ENCODE data around the gene MMRN1. TPM values are rescaled to one million over a fixed set of nuclear protein-coding genes. Genes with fewer than 3 reads are reported as not detected.

Gene MMRN1
- polyA plus RNA-seq, 1 donor, result 22.4 TPM

GRCh38 chr4:89995814-89996213, 101.2 kb downstream of the MMRN1 start:
- H3K9me3 ChIP-seq (ENCODE audit: control insufficient read depth, low read depth, low read length), result no peaks in the 10 kb centered on the region
- peak overlapping the region; percentile 30 for H3K27ac ChIP-seq (ENCODE audit: low read length)
- no peaks in the 10 kb centered on the region for H3K36me3 ChIP-seq (ENCODE audit: control insufficient read depth, insufficient read depth, low read length)
- no peaks in the 10 kb centered on the region for H3K27me3 ChIP-seq (ENCODE audit: control insufficient read depth, insufficient read depth, low read length)
- no peak overlapping the region for H3K4me3 ChIP-seq (ENCODE audit: low read length)
- WGBS (ENCODE audit: insufficient coverage, low lambda C conversion rate), result 14% methylated on average over 1 of the region's 2 CpGs
- H3K4me1 ChIP-seq (ENCODE audit: control insufficient read depth, insufficient read depth, low read length), result peaks cover 37% of the 10 kb centered on the region
- peak; percentile 60 to 86 for DNase-seq

GRCh38 chr4:89997171-89997704, 102.6 kb downstream of the MMRN1 start:
- no peak overlapping the region for H3K27ac ChIP-seq (ENCODE audit: low read length)
- no peaks in the 10 kb centered on the region for H3K27me3 ChIP-seq (ENCODE audit: control insufficient read depth, insufficient read depth, low read length)
- no CpG with 5 or more reads among the region's 4 CpGs for WGBS (ENCODE audit: insufficient coverage, low lambda C conversion rate)
- H3K36me3 ChIP-seq (ENCODE audit: control insufficient read depth, insufficient read depth, low read length), result no peaks in the 10 kb centered on the region
- no peaks in the 10 kb centered on the region for H3K9me3 ChIP-seq (ENCODE audit: control insufficient read depth, low read depth, low read length)
- H3K4me1 ChIP-seq (ENCODE audit: control insufficient read depth, insufficient read depth, low read length), result peaks cover 31% of the 10 kb centered on the region
- DNase-seq, result no peak
- H3K4me3 ChIP-seq (ENCODE audit: low read length), result no peak overlapping the region

- WGBS (ENCODE audit: insufficient coverage, low lambda C conversion rate), result 48% methylated on average over 3 of the region's 6 CpGs
- DNase-seq, result no peak
- H3K27ac ChIP-seq (ENCODE audit: low read length), result no peak overlapping the region
Observed at GRCh38 chr4:89998469-89999011, 103.9 kb downstream of the MMRN1 start.

GRCh38 chr4:90001023-90001422, 106.4 kb downstream of the MMRN1 start:
- Histone ChIP-seq H3K4me1 (ENCODE audit: control insufficient read depth, insufficient read depth, low read length) (peaks cover 15% of the 10 kb centered on the region), H3K9me3 (ENCODE audit: control insufficient read depth, low read depth, low read length) (no peaks in the 10 kb centered on the region), H3K4me3 (ENCODE audit: low read length) (no peak overlapping the region), H3K36me3 (ENCODE audit: control insufficient read depth, insufficient read depth, low read length) (no peaks in the 10 kb centered on the region), H3K27me3 (ENCODE audit: control insufficient read depth, insufficient read depth, low read length) (no peaks in the 10 kb centered on the region), H3K27ac (ENCODE audit: low read length) (no peak overlapping the region)
- WGBS (ENCODE audit: insufficient coverage, low lambda C conversion rate), result 30% methylated on average over 2 of the region's 2 CpGs
- no peak for DNase-seq

More at GRCh38 chr4:89998469-89999011, 103.9 kb downstream of the MMRN1 start:
- Histone ChIP-seq H3K9me3 (ENCODE audit: control insufficient read depth, low read depth, low read length) (no peaks in the 10 kb centered on the region), H3K4me3 (ENCODE audit: low read length) (no peak overlapping the region), H3K4me1 (ENCODE audit: control insufficient read depth, insufficient read depth, low read length) (peaks cover 31% of the 10 kb centered on the region), H3K36me3 (ENCODE audit: control insufficient read depth, insufficient read depth, low read length) (no peaks in the 10 kb centered on the region), H3K27me3 (ENCODE audit: control insufficient read depth, insufficient read depth, low read length) (no peaks in the 10 kb centered on the region)

- H3K27me3 ChIP-seq (ENCODE audit: control insufficient read depth, insufficient read depth, low read length), result no peaks in the 10 kb centered on the region
- no peaks in the 10 kb centered on the region for H3K36me3 ChIP-seq (ENCODE audit: control insufficient read depth, insufficient read depth, low read length)
- peaks cover 9% of the 10 kb centered on the region for H3K4me1 ChIP-seq (ENCODE audit: control insufficient read depth, insufficient read depth, low read length)
- 100% methylated on average over 1 of the region's 5 CpGs for WGBS (ENCODE audit: insufficient coverage, low lambda C conversion rate)
- no peaks in the 10 kb centered on the region for H3K9me3 ChIP-seq (ENCODE audit: control insufficient read depth, low read depth, low read length)
- H3K4me3 ChIP-seq (ENCODE audit: low read length), result no peak overlapping the region
- DNase-seq, result no peak
- H3K27ac ChIP-seq (ENCODE audit: low read length), result no peak overlapping the region
Observed at GRCh38 chr4:90002441-90003062, 107.9 kb downstream of the MMRN1 start.

Other genes with a start within 250 kb of the MMRN1 start
- 26.0 TPM for gene SNCA, start 57.7 kb upstream of the MMRN1 start, polyA plus RNA-seq
- 9.5 TPM for gene CCSER1, start 232.5 kb downstream of the MMRN1 start, polyA plus RNA-seq